NCI-H1694 treated with DMSO at 0.1 percent for 48 hours (cell line): Measurements from ENCODE around the gene PRDM1.
"Not testable (repeated sequence)": the region's sequence is repeated elsewhere in the genome, so short reads cannot be mapped to it uniquely, and the experiment has no call there.

Source experiments
- DNase-seq: peaks from one replicate; lab custom pipeline; 2025; lab: John Stamatoyannopoulos, UW

Gene PRDM1

GRCh38 chr6:106136845-106137244 lies 50.7 kb downstream of the PRDM1 start:
- DNase-seq: no peak

GRCh38 chr6:106138151-106138550 lies 52.0 kb downstream of the PRDM1 start:
- DNase-seq: no peak

- no peak for DNase-seq
Observed at GRCh38 chr6:106141441-106142237, 55.5 kb downstream of the PRDM1 start.

- no peak for DNase-seq
Observed at GRCh38 chr6:106142876-106143431, 56.8 kb downstream of the PRDM1 start.

- no peak for DNase-seq
Observed at GRCh38 chr6:106143665-106144064, 57.5 kb downstream of the PRDM1 start.

GRCh38 chr6:106145144-106145543 lies 59.0 kb downstream of the PRDM1 start:
- DNase-seq: no peak

GRCh38 chr6:106145741-106146227 lies 59.6 kb downstream of the PRDM1 start:
- DNase-seq: no peak

- no peak for DNase-seq
Observed at GRCh38 chr6:106146852-106147351, 60.8 kb downstream of the PRDM1 start.

GRCh38 chr6:106147476-106147875 lies 61.3 kb downstream of the PRDM1 start:
- DNase-seq: no peak

GRCh38 chr6:106149472-106150069 lies 63.4 kb downstream of the PRDM1 start:
- DNase-seq: no peak

- DNase-seq: not testable (repeated sequence)
Observed at GRCh38 chr6:106152476-106152875, 66.3 kb downstream of the PRDM1 start.

- DNase-seq: no peak
Observed at GRCh38 chr6:106152952-106153351, 66.8 kb downstream of the PRDM1 start.

- DNase-seq: no peak
Observed at GRCh38 chr6:106154326-106154725, 68.2 kb downstream of the PRDM1 start.

GRCh38 chr6:106155219-106155830 lies 69.2 kb downstream of the PRDM1 start:
- DNase-seq: no peak

GRCh38 chr6:106156413-106156812 lies 70.3 kb downstream of the PRDM1 start:
- no peak for DNase-seq

- no peak for DNase-seq
Observed at GRCh38 chr6:106156863-106157262, 70.7 kb downstream of the PRDM1 start.

GRCh38 chr6:106158816-106159215 lies 72.7 kb downstream of the PRDM1 start:
- no peak for DNase-seq
